Breast epithelium (tissue), 4 donors: Measurements from ENCODE around the gene CDH23. TPM values are rescaled to one million over a fixed set of nuclear protein-coding genes. Genes with fewer than 3 reads are reported as not detected.
A peak's percentile ranks its signal among the peaks of the same experiment; 100 is the strongest.

Experiments used
- DNase-seq, 2 donors: peaks; one replicate each; pipeline ENCODE4 v3.0.0-alpha.2; 2019; ENCODE audit warnings: low spot score in 2 of 2
- H3K27ac ChIP-seq, 2 donors: fragments of 200-600 bp; sonication (generic) in 1 of 2; one replicate each; pipeline ENCODE4 v1.5.1; 2016 to 2019; ENCODE audit warnings: mild to moderate bottlenecking in 1 of 2
- H3K27me3 ChIP-seq, 2 donors: fragments of 200-600 bp; sonication (generic) in 1 of 2; one replicate each; pipeline versions ENCODE4 v1.5.1 to v1.6.0; 2017 to 2019; ENCODE audit warnings: control low read depth in 1 of 2, mild to moderate bottlenecking in 1 of 2
- H3K36me3 ChIP-seq: fragments of 200-600 bp; one replicate; pipeline ENCODE4 v1.5.1; 2019
- H3K4me1 ChIP-seq, 2 donors: fragments of 200-600 bp; sonication (generic); one replicate each; pipeline ENCODE4 v1.5.1; 2016 to 2019; ENCODE audit warnings: control low read depth in 1 of 2
- H3K4me3 ChIP-seq, 3 donors: fragments of 200-600 bp; sonication (generic); 1 replicate in 2 of 3; 2 replicates in 1 of 3; pipeline ENCODE4 v1.5.1; 2016 to 2019; ENCODE audit warnings: mild to moderate bottlenecking in 3 of 3, moderate library complexity in 2 of 3
- H3K9me3 ChIP-seq, 2 donors: fragments of 200-600 bp; sonication (generic) in 1 of 2; one replicate each; pipeline ENCODE4 v1.5.1; 2016 to 2019; ENCODE audit warnings: control low read depth in 1 of 2
- CTCF ChIP-seq, 3 donors: fragments of 450-650 bp; IDR thresholded peaks; one replicate each; pipeline ENCODE4 v1.5.1; 2016 to 2017; ENCODE audit warnings: antibody characterized with exemption in 3 of 3, mild to moderate bottlenecking in 3 of 3, moderate library complexity in 3 of 3
- POLR2A ChIP-seq: fragments of 450-650 bp; IDR thresholded peaks from one replicate; pipeline ENCODE4 v1.6.1; 2016; ENCODE audit warnings: antibody characterized with exemption, mild to moderate bottlenecking, moderate library complexity
- POLR2AphosphoS5 ChIP-seq, 3 donors: sonication (generic); formaldehyde crosslinking; IDR thresholded peaks; one replicate each; pipeline ENCODE4 v1.6.1; 2017; ENCODE audit warnings: antibody characterized with exemption in 3 of 3
- intact Hi-C: fragments of 100-400 bp; cut with DNase I; formaldehyde crosslinking; loops from one replicate; pipeline ENCODE4 v1.15.1; 2023; ENCODE audit warnings: low total_unique reads
- total RNA-seq, 3 donors: library from RNA; depleted of rRNA; stranded (reverse); fragments of >200 nt; gene quantifications; one replicate each; pipeline ENCODE4 v1.1.0, GENCODE V29; 2016

Gene CDH23
- total RNA-seq, 3 donors from 2014 or later = 8.5 to 13.8 (median 11.6) TPM

- peaks cover 0 to 18% of the 10 kb centered on the region in 2 donors for H3K9me3 ChIP-seq
- TF ChIP-seq POLR2A (no peak), POLR2AphosphoS5 (IDR thresholded peaks at IDR 0.05) (no peak), CTCF (IDR thresholded peaks at IDR 0.05) (no peak)
- peak in 1 of 2 donors; percentile 27 for DNase-seq
Observed at GRCh38 chr10:71409516-71410104, 12.9 kb downstream of the CDH23 start.

DNA sequence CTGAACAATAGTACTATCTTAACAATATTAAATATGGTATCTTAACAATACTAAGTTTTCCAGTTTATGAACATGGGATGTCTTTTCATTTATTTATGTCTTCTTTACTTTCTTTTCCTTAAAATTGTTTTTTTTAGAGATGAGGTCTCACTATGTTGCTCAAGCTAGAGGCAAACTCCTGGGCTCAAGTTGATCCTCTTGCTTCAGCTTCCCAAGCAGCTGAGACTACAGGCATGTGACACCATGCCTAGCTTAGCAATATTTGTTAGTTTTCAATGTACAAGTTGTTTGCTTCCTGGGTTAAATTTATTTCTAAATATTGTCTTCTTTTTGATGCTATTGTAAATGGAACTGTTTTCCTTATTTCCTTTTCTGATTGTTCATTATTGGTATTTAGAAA lies 16.9 kb downstream of the CDH23 start:
- Histone ChIP-seq H3K27me3 (no peaks in the 10 kb centered on the region), H3K9me3 (peaks cover 0 to 18% of the 10 kb centered on the region in 2 donors), H3K4me3 (no peak overlapping the region), H3K36me3 (no peaks in the 10 kb centered on the region), H3K4me1 (no peaks in the 10 kb centered on the region), H3K27ac (no peak overlapping the region)
- intact Hi-C loops = no loop called here
- no peak for DNase-seq
- TF ChIP-seq POLR2A = no peak
- TF ChIP-seq CTCF (IDR thresholded peaks at IDR 0.05) = no peak
- no peak for TF ChIP-seq POLR2AphosphoS5 (IDR thresholded peaks at IDR 0.05)

More at GRCh38 chr10:71409516-71410104, 12.9 kb downstream of the CDH23 start:
- intact Hi-C loops = no loop called here
- Histone ChIP-seq H3K27me3 (no peaks in the 10 kb centered on the region), H3K27ac (no peak overlapping the region), H3K4me3 (no peak overlapping the region), H3K4me1 (no peaks in the 10 kb centered on the region), H3K36me3 (no peaks in the 10 kb centered on the region)

DNA sequence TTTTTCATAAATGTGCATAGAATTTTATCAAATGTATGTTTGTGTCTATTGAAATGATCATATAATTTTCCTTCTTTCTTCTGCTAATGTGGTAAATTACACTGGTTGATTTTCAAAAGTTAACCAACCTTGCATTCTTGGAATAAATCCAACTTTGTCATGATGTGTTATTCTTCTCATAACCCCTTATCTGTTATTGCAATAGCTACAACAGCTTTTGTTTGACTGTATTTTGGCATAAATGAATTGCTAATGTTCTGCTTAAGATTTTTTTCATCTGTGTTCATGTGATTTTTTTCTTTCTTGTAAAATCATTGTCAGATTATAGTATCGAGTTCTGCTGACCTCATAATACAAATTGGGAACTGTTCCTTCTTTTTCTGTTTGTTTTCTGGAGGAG lies 17.6 kb downstream of the CDH23 start:
- intact Hi-C loops = no loop called here

GRCh38 chr10:71419002-71419540 lies 22.4 kb downstream of the CDH23 start:
- no peak for TF ChIP-seq POLR2A
- TF ChIP-seq POLR2AphosphoS5 (IDR thresholded peaks at IDR 0.05) = no peak
- TF ChIP-seq CTCF (IDR thresholded peaks at IDR 0.05) = no peak
- H3K9me3 ChIP-seq = no peaks in the 10 kb centered on the region
- no peak for DNase-seq
- intact Hi-C loops = no loop called here
- H3K4me1 ChIP-seq = no peaks in the 10 kb centered on the region
- no peak overlapping the region for H3K27ac ChIP-seq
- no peak overlapping the region for H3K4me3 ChIP-seq
- no peaks in the 10 kb centered on the region for H3K27me3 ChIP-seq
- no peaks in the 10 kb centered on the region for H3K36me3 ChIP-seq

More for the DNA sequence above, 17.6 kb downstream of the CDH23 start:
- Histone ChIP-seq H3K36me3 (no peaks in the 10 kb centered on the region), H3K27me3 (no peaks in the 10 kb centered on the region), H3K4me1 (no peaks in the 10 kb centered on the region), H3K27ac (no peak overlapping the region), H3K9me3 (peaks cover 0 to 18% of the 10 kb centered on the region in 2 donors), H3K4me3 (no peak overlapping the region)
- DNase-seq = no peak
- TF ChIP-seq CTCF (IDR thresholded peaks at IDR 0.05) (no peak), POLR2A (no peak), POLR2AphosphoS5 (IDR thresholded peaks at IDR 0.05) (no peak)

DNA sequence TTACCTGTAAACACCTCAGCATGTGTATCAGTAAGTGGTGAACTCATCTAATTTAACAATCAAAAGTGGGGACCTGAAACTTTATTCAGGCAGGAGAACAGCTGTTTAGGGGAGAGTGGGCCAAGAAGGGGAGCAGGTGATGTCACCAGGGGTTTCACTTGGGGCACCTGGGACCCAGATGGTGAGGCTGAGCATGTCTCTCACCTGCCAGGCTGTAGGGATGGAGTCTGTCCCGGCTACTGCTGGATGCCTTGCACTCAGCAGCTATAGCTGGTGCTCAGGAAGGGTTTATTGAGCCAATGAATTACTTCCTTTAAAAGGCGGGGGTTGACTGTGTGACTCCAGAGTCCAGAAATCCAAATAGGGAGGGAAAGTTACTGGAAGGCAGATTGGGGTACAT lies 23.0 kb downstream of the CDH23 start:
- TF ChIP-seq POLR2A (no peak), POLR2AphosphoS5 (IDR thresholded peaks at IDR 0.05) (no peak), CTCF (IDR thresholded peaks at IDR 0.05) (no peak)
- no peaks in the 10 kb centered on the region for H3K36me3 ChIP-seq
- no peaks in the 10 kb centered on the region for H3K9me3 ChIP-seq
- H3K4me3 ChIP-seq = no peak overlapping the region
- H3K27me3 ChIP-seq = no peaks in the 10 kb centered on the region
- H3K27ac ChIP-seq = no peak overlapping the region
- DNase-seq = no peak
- intact Hi-C loops = no loop called here
- H3K4me1 ChIP-seq = no peaks in the 10 kb centered on the region
